Liver (tissue), 9 donors: ENCODE data around the gene PHLDB2. TPM values are rescaled to one million over a fixed set of nuclear protein-coding genes. Genes with fewer than 3 reads are reported as not detected.

ENCODE experiments used
- DNase-seq: peaks from one replicate; pipeline ENCODE4 v3.0.0-alpha.2; 2017; ENCODE audit warnings: low spot score
- H3K27ac ChIP-seq, 2 donors: one replicate each; pipeline ENCODE4 v1.7.0; 2013; ENCODE audit warnings: inconsistent platforms in 2 of 2, low read length in 2 of 2, control low read depth in 1 of 2, low read depth in 1 of 2, mild to moderate bottlenecking in 1 of 2
- H3K27me3 ChIP-seq, 4 donors: one replicate each; pipeline versions ENCODE4 v1.6.1 to v1.7.0; 2013; ENCODE audit warnings: low read length in 3 of 4, inconsistent platforms in 1 of 4, mild to moderate bottlenecking in 1 of 4, moderate library complexity in 1 of 4; ENCODE audit not compliant: control insufficient read depth in 4 of 4, insufficient read depth in 4 of 4
- H3K36me3 ChIP-seq, 4 donors: one replicate each; pipeline versions ENCODE4 v1.6.1 to v1.7.0; 2013; ENCODE audit warnings: low read length in 3 of 4, mild to moderate bottlenecking in 3 of 4, low read depth in 1 of 4, moderate library complexity in 1 of 4; ENCODE audit not compliant: control insufficient read depth in 4 of 4, insufficient read depth in 3 of 4
- H3K4me1 ChIP-seq, 4 donors: one replicate each; pipeline versions ENCODE4 v1.6.1 to v1.7.0; 2013; ENCODE audit warnings: low read length in 3 of 4, mild to moderate bottlenecking in 3 of 4, moderate library complexity in 1 of 4; ENCODE audit not compliant: control insufficient read depth in 4 of 4, insufficient read depth in 4 of 4
- H3K4me3 ChIP-seq, 3 donors: one replicate each; pipeline versions ENCODE4 v1.6.1 to v1.7.0; 2013; ENCODE audit warnings: low read length in 3 of 3, control low read depth in 1 of 3, low read depth in 1 of 3, mild to moderate bottlenecking in 1 of 3
- H3K9ac ChIP-seq, 2 donors: one replicate each; pipeline ENCODE4 v1.7.0; 2013; ENCODE audit warnings: low read length in 2 of 2, mild to moderate bottlenecking in 2 of 2, moderate library complexity in 2 of 2, control low read depth in 1 of 2, low read depth in 1 of 2
- H3K9me3 ChIP-seq, 4 donors: one replicate each; pipeline versions ENCODE4 v1.6.1 to v1.7.0; 2013; ENCODE audit warnings: low read length in 3 of 4; ENCODE audit not compliant: control insufficient read depth in 4 of 4
- ATF3 ChIP-seq: IDR thresholded peaks from 2 replicates; pipeline ENCODE4 v1.6.1; 2016; ENCODE audit warnings: antibody characterized with exemption
- CTCF ChIP-seq: fragments of 150-350 bp; IDR thresholded peaks from 2 replicates; pipeline ENCODE4 v1.5.1; 2017; ENCODE audit warnings: improper control_type of control experiment, low read depth, low read length; ENCODE audit not compliant: missing input control
- EGR1 ChIP-seq, 2 donors: IDR thresholded peaks; 2 replicates each; pipeline ENCODE4 v1.6.1; 2016 to 2018; ENCODE audit warnings: antibody characterized with exemption in 2 of 2, low read depth in 2 of 2
- FOXA1 ChIP-seq: IDR thresholded peaks from 2 replicates; pipeline ENCODE4 v1.6.1; 2016; ENCODE audit warnings: antibody characterized with exemption
- FOXA2 ChIP-seq: IDR thresholded peaks from 2 replicates; pipeline ENCODE4 v1.6.1; 2016; ENCODE audit warnings: antibody characterized with exemption
- GABPA ChIP-seq, 2 donors: IDR thresholded peaks in 1 of 2; conservative IDR thresholded peaks in 1 of 2; 2 replicates each; pipeline ENCODE4 v1.6.1; 2016; ENCODE audit warnings: antibody characterized with exemption in 2 of 2, mild to moderate bottlenecking in 1 of 2, moderate library complexity in 1 of 2
- HNF4A ChIP-seq, 2 donors: conservative IDR thresholded peaks; 2 replicates each; pipeline ENCODE4 v1.6.1; 2016; ENCODE audit warnings: antibody characterized with exemption in 2 of 2, mild to moderate bottlenecking in 2 of 2
- HNF4G ChIP-seq: IDR thresholded peaks from 2 replicates; pipeline ENCODE4 v1.6.1; 2016; ENCODE audit warnings: antibody characterized with exemption
- JUND ChIP-seq, 2 donors: IDR thresholded peaks; 2 replicates each; pipeline ENCODE4 v1.6.1; 2016; ENCODE audit warnings: antibody characterized with exemption in 2 of 2
- MAX ChIP-seq: IDR thresholded peaks from 2 replicates; pipeline ENCODE4 v1.6.1; 2016; ENCODE audit warnings: antibody characterized with exemption
- NR2F2 ChIP-seq: IDR thresholded peaks from 2 replicates; pipeline ENCODE4 v1.6.1; 2016; ENCODE audit warnings: antibody characterized with exemption
- RAD21 ChIP-seq, 2 donors: IDR thresholded peaks; 2 replicates each; pipeline ENCODE4 v1.6.1; 2016; ENCODE audit warnings: antibody characterized with exemption in 2 of 2, mild to moderate bottlenecking in 2 of 2
- RXRA ChIP-seq, 2 donors: IDR thresholded peaks; 2 replicates each; pipeline ENCODE4 v1.6.1; 2017 to 2018; ENCODE audit warnings: antibody characterized with exemption in 2 of 2, mild to moderate bottlenecking in 1 of 2
- SP1 ChIP-seq: IDR thresholded peaks from 2 replicates; pipeline ENCODE4 v1.6.1; 2018; ENCODE audit warnings: antibody characterized with exemption, mild to moderate bottlenecking
- TAF1 ChIP-seq: conservative IDR thresholded peaks from 2 replicates; pipeline ENCODE4 v1.6.1; 2016; ENCODE audit warnings: antibody characterized with exemption, mild to moderate bottlenecking
- YY1 ChIP-seq: IDR thresholded peaks from 2 replicates; pipeline ENCODE4 v1.6.1; 2016; ENCODE audit warnings: antibody characterized with exemption, mild to moderate bottlenecking
- WGBS: extraction: QIAGEN DNeasy Blood & Tissue Kit; methylation state at CpG from one replicate; pipeline ENCODE4 v1.1.7; 2013; 5-methylcytosine and 5-hydroxymethylcytosine counted together
- polyA plus RNA-seq, 2 donors: library from polyadenylated mRNA; stranded (reverse) in 1 of 2; unstranded in 1 of 2; fragments of 200-250 nt in 1 of 2; fragments of >200 nt in 1 of 2; fragmentation: Nextera tagmentation in 1 of 2; extraction: Ambion mirVana in 1 of 2; gene quantifications; one replicate each; pipeline versions ENCODE4 v1.2.1 to v1.2.3, GENCODE V29; 2013 to 2015
- total RNA-seq, 2 donors: library from RNA; depleted of rRNA; stranded (reverse); fragments of >200 nt; gene quantifications; one replicate each; pipeline ENCODE4 v1.2.3, GENCODE V29; 2014
- TF ChIP-seq, protein P1 (sequence below): IDR thresholded peaks from 2 replicates; pipeline ENCODE4 v1.6.1; 2016; ENCODE audit warnings: antibody characterized with exemption
- TF ChIP-seq, protein P2 (sequence below): IDR thresholded peaks from 2 replicates; pipeline ENCODE4 v1.6.1; 2016; ENCODE audit warnings: antibody characterized with exemption, mild to moderate bottlenecking
- donor health status: healthy.
- donor health status: healthy.
- donor health status: healthy.
- donor health status: healthy.
- donor health status: healthy.

PHLDB2 gene
- total and polyA plus RNA-seq, 4 donors, result 9.7 to 42.9 (median 22.2) TPM

GRCh38 chr3:111956449-111956848 lies 97.4 kb downstream of the PHLDB2 start:
- no peaks in the 10 kb centered on the region for H3K27me3 ChIP-seq
- 96% methylated on average over 3 of the region's 3 CpGs for WGBS
- no peaks in the 10 kb centered on the region for H3K4me1 ChIP-seq
- H3K4me3 ChIP-seq, result no peak overlapping the region
- no peaks in the 10 kb centered on the region for H3K9me3 ChIP-seq
- TF ChIP-seq RAD21 (IDR thresholded peaks at IDR 0.05) (no peak), ATF3 (no peak), FOXA1 (no peak)
- H3K27ac ChIP-seq, result no peak overlapping the region
- peaks cover 2 to 28% (median 25%) of the 10 kb centered on the region in 4 donors for H3K36me3 ChIP-seq
- DNase-seq, result no peak
- no peak overlapping the region for H3K9ac ChIP-seq

- 92% methylated on average over 4 of the region's 4 CpGs for WGBS
- Histone ChIP-seq H3K27me3 (no peaks in the 10 kb centered on the region), H3K4me1 (no peaks in the 10 kb centered on the region), H3K9me3 (no peaks in the 10 kb centered on the region), H3K27ac (no peak overlapping the region), H3K4me3 (no peak overlapping the region), H3K9ac (no peak overlapping the region), H3K36me3 (peaks cover 2 to 33% (median 28%) of the 10 kb centered on the region in 4 donors)
- TF ChIP-seq TAF1, result no peak
- TF ChIP-seq YY1, result no peak
- TF ChIP-seq, protein P1, sequence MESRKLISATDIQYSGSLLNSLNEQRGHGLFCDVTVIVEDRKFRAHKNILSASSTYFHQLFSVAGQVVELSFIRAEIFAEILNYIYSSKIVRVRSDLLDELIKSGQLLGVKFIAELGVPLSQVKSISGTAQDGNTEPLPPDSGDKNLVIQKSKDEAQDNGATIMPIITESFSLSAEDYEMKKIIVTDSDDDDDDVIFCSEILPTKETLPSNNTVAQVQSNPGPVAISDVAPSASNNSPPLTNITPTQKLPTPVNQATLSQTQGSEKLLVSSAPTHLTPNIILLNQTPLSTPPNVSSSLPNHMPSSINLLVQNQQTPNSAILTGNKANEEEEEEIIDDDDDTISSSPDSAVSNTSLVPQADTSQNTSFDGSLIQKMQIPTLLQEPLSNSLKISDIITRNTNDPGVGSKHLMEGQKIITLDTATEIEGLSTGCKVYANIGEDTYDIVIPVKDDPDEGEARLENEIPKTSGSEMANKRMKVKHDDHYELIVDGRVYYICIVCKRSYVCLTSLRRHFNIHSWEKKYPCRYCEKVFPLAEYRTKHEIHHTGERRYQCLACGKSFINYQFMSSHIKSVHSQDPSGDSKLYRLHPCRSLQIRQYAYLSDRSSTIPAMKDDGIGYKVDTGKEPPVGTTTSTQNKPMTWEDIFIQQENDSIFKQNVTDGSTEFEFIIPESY, result no peak
- no peak for TF ChIP-seq CTCF
- TF ChIP-seq HNF4A (conservative IDR thresholded peaks at IDR 0.05), result no peak
- TF ChIP-seq SP1, result no peak
- no peak for TF ChIP-seq RAD21 (IDR thresholded peaks at IDR 0.05)
- no peak for TF ChIP-seq MAX
- TF ChIP-seq NR2F2, result no peak
- no peak for TF ChIP-seq FOXA2
- TF ChIP-seq RXRA (IDR thresholded peaks at IDR 0.05), result no peak
- no peak for TF ChIP-seq EGR1 (IDR thresholded peaks at IDR 0.05; ENCODE audit: low read depth in 2 of 2)
- TF ChIP-seq FOXA1, result no peak
- TF ChIP-seq JUND (IDR thresholded peaks at IDR 0.05), result no peak
- TF ChIP-seq HNF4G, result no peak
- no peak for TF ChIP-seq GABPA (IDR thresholded peaks at IDR 0.05 in 1 of 2, conservative IDR thresholded peaks at IDR 0.05 in 1 of 2)
- TF ChIP-seq, protein P2, sequence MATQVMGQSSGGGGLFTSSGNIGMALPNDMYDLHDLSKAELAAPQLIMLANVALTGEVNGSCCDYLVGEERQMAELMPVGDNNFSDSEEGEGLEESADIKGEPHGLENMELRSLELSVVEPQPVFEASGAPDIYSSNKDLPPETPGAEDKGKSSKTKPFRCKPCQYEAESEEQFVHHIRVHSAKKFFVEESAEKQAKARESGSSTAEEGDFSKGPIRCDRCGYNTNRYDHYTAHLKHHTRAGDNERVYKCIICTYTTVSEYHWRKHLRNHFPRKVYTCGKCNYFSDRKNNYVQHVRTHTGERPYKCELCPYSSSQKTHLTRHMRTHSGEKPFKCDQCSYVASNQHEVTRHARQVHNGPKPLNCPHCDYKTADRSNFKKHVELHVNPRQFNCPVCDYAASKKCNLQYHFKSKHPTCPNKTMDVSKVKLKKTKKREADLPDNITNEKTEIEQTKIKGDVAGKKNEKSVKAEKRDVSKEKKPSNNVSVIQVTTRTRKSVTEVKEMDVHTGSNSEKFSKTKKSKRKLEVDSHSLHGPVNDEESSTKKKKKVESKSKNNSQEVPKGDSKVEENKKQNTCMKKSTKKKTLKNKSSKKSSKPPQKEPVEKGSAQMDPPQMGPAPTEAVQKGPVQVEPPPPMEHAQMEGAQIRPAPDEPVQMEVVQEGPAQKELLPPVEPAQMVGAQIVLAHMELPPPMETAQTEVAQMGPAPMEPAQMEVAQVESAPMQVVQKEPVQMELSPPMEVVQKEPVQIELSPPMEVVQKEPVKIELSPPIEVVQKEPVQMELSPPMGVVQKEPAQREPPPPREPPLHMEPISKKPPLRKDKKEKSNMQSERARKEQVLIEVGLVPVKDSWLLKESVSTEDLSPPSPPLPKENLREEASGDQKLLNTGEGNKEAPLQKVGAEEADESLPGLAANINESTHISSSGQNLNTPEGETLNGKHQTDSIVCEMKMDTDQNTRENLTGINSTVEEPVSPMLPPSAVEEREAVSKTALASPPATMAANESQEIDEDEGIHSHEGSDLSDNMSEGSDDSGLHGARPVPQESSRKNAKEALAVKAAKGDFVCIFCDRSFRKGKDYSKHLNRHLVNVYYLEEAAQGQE, result no peak
- TF ChIP-seq ATF3, result no peak
- no peak for DNase-seq
Measured at GRCh38 chr3:111956995-111957734, 98.1 kb downstream of the PHLDB2 start.
